B cell (primary cell): ENCODE data around the gene LPCAT1. TPM values are rescaled to one million over a fixed set of nuclear protein-coding genes. Genes with fewer than 3 reads are reported as not detected.

Experiments used
- ATAC-seq: fragments of 200-7000 bp; cut with Tn5 transposase; one replicate; pipeline ENCODE4 v1.10.0; 2021; ENCODE audit warnings: low read depth, mild to moderate bottlenecking, moderate number of reproducible peaks, moderate library complexity
- CTCF ChIA-PET: fragments of 350-600 bp; sonication (Branson Sonifier 250); formaldehyde crosslinking; loops from one replicate; lab custom pipeline; 2021; ENCODE audit warnings: antibody characterized with exemption, inconsistent platforms; lab: Charles Lee
- POLR2A ChIA-PET: fragments of 350-600 bp; sonication (Branson Sonifier 250); formaldehyde crosslinking; loops from one replicate; lab custom pipeline; 2021; ENCODE audit warnings: antibody characterized with exemption; lab: Charles Lee
- DNase-seq: peaks from one replicate; pipeline ENCODE4 v3.0.0; 2013
- H2AFZ ChIP-seq: 2 replicates; pipeline ENCODE4 v1.6.1; 2012; ENCODE audit warnings: mild to moderate bottlenecking, low read depth, low read length; ENCODE audit not compliant: insufficient read depth, poor library complexity, severe bottlenecking
- H3K27ac ChIP-seq, 2 donors: 1 replicate in 1 of 2; 2 replicates in 1 of 2; pipeline ENCODE4 v1.5.1; 2012 to 2013; ENCODE audit warnings: low read length in 2 of 2, mild to moderate bottlenecking in 2 of 2, moderate library complexity in 1 of 2
- H3K27me3 ChIP-seq, 4 experiments: fragments of 200-600 bp in 1 of 4; sonication (generic) in 1 of 4; replicated peaks in 1 of 4; 1 replicate in 2 of 4; 2 replicates in 2 of 4; pipeline versions ENCODE4 v1.6.1 to v1.7.0; 2013 to 2016; ENCODE audit warnings: low read length in 3 of 4, mild to moderate bottlenecking in 2 of 4, mixed read lengths in 1 of 4, moderate library complexity in 1 of 4; ENCODE audit not compliant: insufficient read depth in 4 of 4, control insufficient read depth in 3 of 4; ENCODE audit errors: control extremely low read depth in 1 of 4
- H3K36me3 ChIP-seq, 2 experiments: replicated peaks in 1 of 2; 1 replicate in 1 of 2; 2 replicates in 1 of 2; pipeline versions ENCODE4 v1.6.1 to v1.7.1; 2013; ENCODE audit warnings: low read length in 1 of 2; ENCODE audit not compliant: insufficient read depth in 2 of 2, control insufficient read depth in 1 of 2; ENCODE audit errors: control extremely low read depth in 1 of 2, extremely low read depth in 1 of 2
- H3K4me1 ChIP-seq, 2 donors: fragments of 200-600 bp in 1 of 2; sonication (generic) in 1 of 2; 1 replicate in 1 of 2; 2 replicates in 1 of 2; pipeline versions ENCODE4 v1.5.1 to v1.6.1; 2013 to 2017; ENCODE audit warnings: low read length in 2 of 2; ENCODE audit not compliant: control insufficient read depth in 2 of 2, insufficient read depth in 2 of 2
- H3K4me2 ChIP-seq: replicated peaks from 2 replicates; pipeline ENCODE3; 2012; ENCODE audit warnings: mild to moderate bottlenecking, low read depth, low read length; ENCODE audit not compliant: poor library complexity, severe bottlenecking
- H3K4me3 ChIP-seq, 5 experiments: fragments of 200-600 bp in 1 of 5; sonication (generic) in 1 of 5; 1 replicate in 3 of 5; 2 replicates in 2 of 5; pipeline versions ENCODE4 v1.5.1 to v1.7.0; 2011 to 2016; ENCODE audit warnings: low read length in 4 of 5, mild to moderate bottlenecking in 4 of 5, low read depth in 2 of 5, control low read depth in 1 of 5, moderate library complexity in 1 of 5; ENCODE audit not compliant: insufficient read depth in 1 of 5; ENCODE audit errors: control extremely low read depth in 1 of 5, extremely low read depth in 1 of 5
- H3K79me2 ChIP-seq: fragments of 200-600 bp; sonication (generic); one replicate; pipeline ENCODE4 v1.6.0; 2016; ENCODE audit warnings: low read length; ENCODE audit not compliant: control insufficient read depth, insufficient read depth
- H3K9ac ChIP-seq: fragments of 200-600 bp; sonication (generic); 2 replicates; pipeline ENCODE4 v1.6.1; 2017; ENCODE audit warnings: mild to moderate bottlenecking, low read length, moderate library complexity
- H3K9me3 ChIP-seq, 3 donors: one replicate each; pipeline versions ENCODE4 v1.6.1 to v1.7.1; 2013; ENCODE audit warnings: low read length in 2 of 3; ENCODE audit not compliant: control insufficient read depth in 2 of 3, insufficient read depth in 1 of 3; ENCODE audit errors: control extremely low read depth in 1 of 3
- H4K20me1 ChIP-seq: 2 replicates; pipeline ENCODE4 v1.6.0; 2012; ENCODE audit warnings: mild to moderate bottlenecking, low read length; ENCODE audit not compliant: insufficient read depth, control insufficient read depth, poor library complexity, severe bottlenecking
- H3K27ac Mint-ChIP-seq: one replicate; pipeline ENCODE4 v1.8.0; 2021; ENCODE audit warnings: mixed read lengths
- H3K27me3 Mint-ChIP-seq: one replicate; pipeline ENCODE4 v1.8.0; 2021; ENCODE audit warnings: mixed read lengths
- H3K4me1 Mint-ChIP-seq: one replicate; pipeline ENCODE4 v1.8.0; 2021; ENCODE audit warnings: mixed read lengths
- H3K4me3 Mint-ChIP-seq: one replicate; pipeline ENCODE4 v1.8.0; 2021; ENCODE audit warnings: mixed read lengths
- H3K9me3 Mint-ChIP-seq: one replicate; pipeline ENCODE4 v1.8.0; 2022; ENCODE audit warnings: mixed read lengths; ENCODE audit not compliant: insufficient read depth
- EZH2 ChIP-seq: IDR thresholded peaks from 2 replicates; pipeline ENCODE4 v1.6.1; 2012; ENCODE audit warnings: borderline replicate concordance, low read depth, mild to moderate bottlenecking, moderate library complexity, low read length; ENCODE audit not compliant: insufficient read depth, poor library complexity, severe bottlenecking
- WGBS: methylation state at CpG from one replicate; pipeline ENCODE4 v1.1.5; 2013; ENCODE audit warnings: missing lambda C conversion rate; ENCODE audit not compliant: insufficient coverage; 5-methylcytosine and 5-hydroxymethylcytosine counted together
- intact Hi-C: fragments of 100-400 bp; cut with micrococcal nuclease; formaldehyde crosslinking; loops from one replicate; pipeline ENCODE4 v1.10.0; 2022
- polyA plus RNA-seq: library from polyadenylated mRNA; depleted of rRNA; stranded (reverse); fragments of >200 nt; gene quantifications from 2 replicates; pipeline ENCODE4 v1.2.3, GENCODE V29; 2012
- total RNA-seq, 2 donors: library from RNA; stranded (reverse); fragments of 120-200 nt in 1 of 2; gene quantifications; 1 replicate in 1 of 2; 2 replicates in 1 of 2; pipeline versions ENCODE4 v1.2.3 to v1.2.4, GENCODE V29; 2013 to 2022
- TF ChIP-seq, protein P1 (sequence below): fragments of 200-600 bp; IDR thresholded peaks from one replicate; pipeline ENCODE4 v1.8.0; 2022; ENCODE audit warnings: antibody characterized with exemption, mild to moderate bottlenecking

Gene LPCAT1
- total and polyA plus RNA-seq, 2 donors (not counting 1 experiment from before 2014, with no cell fraction given): 94.8 to 159 TPM

GRCh38 chr5:1551426-1552301, 27.9 kb upstream of the LPCAT1 start:
- CTCF ChIA-PET: no interaction called here
- no peak overlapping the region for H3K4me3 Mint-ChIP-seq
- H3K9me3 Mint-ChIP-seq: no peaks in the 10 kb centered on the region
- H3K27ac Mint-ChIP-seq: no peak overlapping the region
- ATAC-seq (no peak), DNase-seq (no peak)
- POLR2A ChIA-PET: no interaction called here
- intact Hi-C loops: no loop called here
- no peaks in the 10 kb centered on the region for H3K4me1 ChIP-seq
- TF ChIP-seq, protein P1, sequence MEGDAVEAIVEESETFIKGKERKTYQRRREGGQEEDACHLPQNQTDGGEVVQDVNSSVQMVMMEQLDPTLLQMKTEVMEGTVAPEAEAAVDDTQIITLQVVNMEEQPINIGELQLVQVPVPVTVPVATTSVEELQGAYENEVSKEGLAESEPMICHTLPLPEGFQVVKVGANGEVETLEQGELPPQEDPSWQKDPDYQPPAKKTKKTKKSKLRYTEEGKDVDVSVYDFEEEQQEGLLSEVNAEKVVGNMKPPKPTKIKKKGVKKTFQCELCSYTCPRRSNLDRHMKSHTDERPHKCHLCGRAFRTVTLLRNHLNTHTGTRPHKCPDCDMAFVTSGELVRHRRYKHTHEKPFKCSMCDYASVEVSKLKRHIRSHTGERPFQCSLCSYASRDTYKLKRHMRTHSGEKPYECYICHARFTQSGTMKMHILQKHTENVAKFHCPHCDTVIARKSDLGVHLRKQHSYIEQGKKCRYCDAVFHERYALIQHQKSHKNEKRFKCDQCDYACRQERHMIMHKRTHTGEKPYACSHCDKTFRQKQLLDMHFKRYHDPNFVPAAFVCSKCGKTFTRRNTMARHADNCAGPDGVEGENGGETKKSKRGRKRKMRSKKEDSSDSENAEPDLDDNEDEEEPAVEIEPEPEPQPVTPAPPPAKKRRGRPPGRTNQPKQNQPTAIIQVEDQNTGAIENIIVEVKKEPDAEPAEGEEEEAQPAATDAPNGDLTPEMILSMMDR: no peak
- TF ChIP-seq EZH2: no peak
- H4K20me1 ChIP-seq: no peaks in the 10 kb centered on the region
- WGBS: 91% methylated on average over 32 of the region's 32 CpGs
- no peak overlapping the region for H3K9ac ChIP-seq
- H3K36me3 ChIP-seq: no peaks in the 10 kb centered on the region
- no peak overlapping the region for H2AFZ ChIP-seq
- H3K79me2 ChIP-seq: no peaks in the 10 kb centered on the region
- no peak overlapping the region for H3K4me3 ChIP-seq
- H3K27ac ChIP-seq: no peak overlapping the region
- no peaks in the 10 kb centered on the region for H3K27me3 ChIP-seq
- H3K4me1 Mint-ChIP-seq: no peaks in the 10 kb centered on the region
- no peaks in the 10 kb centered on the region for H3K27me3 Mint-ChIP-seq
- H3K4me2 ChIP-seq: no peak overlapping the region
- H3K9me3 ChIP-seq: no peaks in the 10 kb centered on the region
